Trophoblast cell (in vitro differentiated cells and primary cell): ENCODE data around the gene GPR171.

Experiments
- DNase-seq, 2 donors: peaks; one replicate each; pipeline ENCODE4 v3.0.0-alpha.2; 2016
- H2AFZ ChIP-seq: 2 replicates; pipeline ENCODE4 v1.6.1; 2013; ENCODE audit warnings: low read length, moderate library complexity, mild to moderate bottlenecking; ENCODE audit not compliant: insufficient read depth, poor library complexity
- H2AK5ac ChIP-seq: 2 replicates; pipeline ENCODE4 v1.6.1; 2013; ENCODE audit warnings: mild to moderate bottlenecking, low read length
- H2BK120ac ChIP-seq: 2 replicates; pipeline ENCODE4 v1.6.1; 2013; ENCODE audit warnings: low read length, mild to moderate bottlenecking, moderate library complexity; ENCODE audit not compliant: insufficient read depth, poor library complexity
- H2BK12ac ChIP-seq: 2 replicates; pipeline ENCODE4 v1.6.1; 2013; ENCODE audit warnings: mild to moderate bottlenecking, low read length, moderate library complexity
- H2BK5ac ChIP-seq: 2 replicates; pipeline ENCODE4 v1.6.1; 2013; ENCODE audit warnings: low read length, low read depth, moderate library complexity, mild to moderate bottlenecking; ENCODE audit not compliant: poor library complexity
- H3K14ac ChIP-seq: 2 replicates; pipeline ENCODE4 v1.6.1; 2013; ENCODE audit warnings: mild to moderate bottlenecking, low read length
- H3K18ac ChIP-seq: 2 replicates; pipeline ENCODE4 v1.6.1; 2013; ENCODE audit warnings: mild to moderate bottlenecking, low read length
- H3K23ac ChIP-seq: 2 replicates; pipeline ENCODE4 v1.6.1; 2013; ENCODE audit warnings: low read length
- H3K27ac ChIP-seq: 2 replicates; pipeline ENCODE4 v1.5.1; 2013; ENCODE audit warnings: low read depth, mild to moderate bottlenecking, inconsistent platforms, low read length, moderate library complexity
- H3K27me3 ChIP-seq: 2 replicates; pipeline ENCODE4 v1.6.1; 2013; ENCODE audit warnings: inconsistent platforms, mild to moderate bottlenecking, low read length, moderate library complexity; ENCODE audit not compliant: insufficient read depth
- H3K36me3 ChIP-seq, 2 experiments: 1 replicate in 1 of 2; 2 replicates in 1 of 2; pipeline ENCODE4 v1.6.1; 2013; ENCODE audit warnings: low read length in 2 of 2, mild to moderate bottlenecking in 2 of 2, moderate library complexity in 1 of 2; ENCODE audit not compliant: insufficient read depth in 2 of 2, control insufficient read depth in 1 of 2
- H3K4ac ChIP-seq: 2 replicates; pipeline ENCODE4 v1.6.1; 2013; ENCODE audit warnings: low read depth, mild to moderate bottlenecking, low read length, moderate library complexity
- H3K4me1 ChIP-seq, 2 experiments: 1 replicate in 1 of 2; 2 replicates in 1 of 2; pipeline ENCODE4 v1.6.1; 2013; ENCODE audit warnings: low read length in 2 of 2, mild to moderate bottlenecking in 2 of 2, moderate library complexity in 1 of 2; ENCODE audit not compliant: insufficient read depth in 2 of 2, control insufficient read depth in 1 of 2
- H3K4me2 ChIP-seq: 2 replicates; pipeline ENCODE4 v1.6.1; 2013; ENCODE audit warnings: inconsistent platforms, mild to moderate bottlenecking, low read length, moderate library complexity
- H3K4me3 ChIP-seq: 2 replicates; pipeline ENCODE4 v1.5.1; 2013; ENCODE audit warnings: mild to moderate bottlenecking, low read depth, low read length, inconsistent platforms
- H3K79me1 ChIP-seq: one replicate; pipeline ENCODE4 v1.6.1; 2013; ENCODE audit warnings: low read length
- H3K79me2 ChIP-seq: 2 replicates; pipeline ENCODE4 v1.6.1; 2013; ENCODE audit warnings: low read length, mild to moderate bottlenecking; ENCODE audit not compliant: control insufficient read depth, insufficient read depth, poor library complexity
- H3K9ac ChIP-seq: 2 replicates; pipeline ENCODE4 v1.6.1; 2013; ENCODE audit warnings: mild to moderate bottlenecking, low read length
- H3K9me3 ChIP-seq: 2 replicates; pipeline ENCODE4 v1.6.1; 2013; ENCODE audit warnings: low read depth, mild to moderate bottlenecking, control low read depth, inconsistent platforms, low read length; ENCODE audit not compliant: insufficient read depth
- H4K12ac ChIP-seq: 2 replicates; pipeline ENCODE4 v1.6.1; 2013; ENCODE audit warnings: low read depth, mild to moderate bottlenecking, low read length, moderate library complexity
- H4K8ac ChIP-seq: 2 replicates; pipeline ENCODE4 v1.6.1; 2013; ENCODE audit warnings: low read depth, mild to moderate bottlenecking, low read length, moderate library complexity
- H4K91ac ChIP-seq: one replicate; pipeline ENCODE4 v1.6.1; 2013; ENCODE audit warnings: low read depth, mild to moderate bottlenecking, low read length, moderate library complexity
- WGBS: extraction: QIAGEN DNeasy Blood & Tissue Kit; methylation state at CpG from one replicate; pipeline ENCODE4 v1.1.7; 2013; ENCODE audit warnings: missing lambda C conversion rate; ENCODE audit not compliant: insufficient read length, insufficient coverage; ENCODE audit errors: extremely low coverage; 5-methylcytosine and 5-hydroxymethylcytosine counted together

The GPR171 gene

DNA sequence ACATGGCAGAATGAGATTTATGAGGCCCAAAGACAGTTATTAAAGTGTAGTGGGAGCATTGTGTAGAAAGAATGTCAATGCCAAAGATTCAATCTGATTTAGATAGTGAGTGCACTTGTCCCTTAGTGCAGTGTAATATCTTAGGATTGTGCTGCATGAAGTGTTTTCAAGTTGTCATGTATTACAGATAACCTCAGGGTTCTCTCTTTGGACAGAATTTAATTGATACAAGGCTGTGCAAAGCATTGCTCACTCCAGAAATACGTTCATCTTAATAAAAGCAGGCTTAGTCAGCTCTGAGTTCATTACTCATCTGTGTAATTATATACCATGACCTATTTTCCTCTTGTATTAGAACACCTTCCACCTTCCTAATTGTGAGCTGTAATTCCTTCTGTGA lies 16.0 kb upstream of the GPR171 start:
- Histone ChIP-seq H2BK5ac (no peak overlapping the region), H2BK120ac (no peak overlapping the region), H4K12ac (no peak overlapping the region), H3K4me2 (no peak overlapping the region), H2BK12ac (no peak overlapping the region), H3K4ac (no peak overlapping the region), H3K4me3 (no peak overlapping the region), H3K36me3 (peaks cover 6 to 12% of the 10 kb centered on the region in 2 experiments), H4K91ac (no peak overlapping the region), H4K8ac (no peak overlapping the region), H3K27ac (no peak overlapping the region), H3K27me3 (no peaks in the 10 kb centered on the region), H3K14ac (no peak overlapping the region), H3K9me3 (peaks cover 7% of the 10 kb centered on the region), H2AFZ (no peak overlapping the region), H3K4me1 (peaks cover 4 to 7% of the 10 kb centered on the region in 2 experiments), H3K79me1 (peaks cover 11% of the 10 kb centered on the region), H2AK5ac (no peak overlapping the region), H3K18ac (no peak overlapping the region), H3K9ac (no peak overlapping the region), H3K79me2 (peaks cover 2% of the 10 kb centered on the region), H3K23ac (no peak overlapping the region)
- peak in 1 of 2 donors; percentile 10 for DNase-seq
- no CpG with 5 or more reads among the region's 1 CpG for WGBS

DNA sequence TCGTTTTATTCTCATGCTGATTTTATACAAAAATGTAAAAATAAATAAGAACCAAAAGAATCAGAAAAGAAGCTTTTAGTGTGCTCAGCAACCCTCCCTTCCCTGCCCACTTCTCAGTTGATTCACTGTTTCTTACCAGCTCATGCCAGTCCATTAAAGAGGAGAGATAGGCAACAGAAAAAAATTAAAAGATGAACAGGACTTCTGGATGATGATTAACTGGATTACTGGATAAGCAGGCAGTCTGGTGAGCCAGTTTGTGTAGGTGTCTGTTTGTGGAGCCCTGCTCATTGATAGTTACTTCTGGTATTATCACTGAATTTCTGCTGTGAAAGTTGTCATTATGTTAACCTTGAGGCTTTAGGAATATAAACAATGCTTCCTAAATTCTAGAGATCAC lies 15.1 kb upstream of the GPR171 start:
- H3K4me1 ChIP-seq, result peaks cover 4 to 7% of the 10 kb centered on the region in 2 experiments
- H3K14ac ChIP-seq, result no peak overlapping the region
- no peak overlapping the region for H2BK12ac ChIP-seq
- H2AK5ac ChIP-seq, result no peak overlapping the region
- peaks cover 11% of the 10 kb centered on the region for H3K79me1 ChIP-seq
- no peaks in the 10 kb centered on the region for H3K27me3 ChIP-seq
- peaks cover 6 to 12% of the 10 kb centered on the region in 2 experiments for H3K36me3 ChIP-seq
- no peak overlapping the region for H4K91ac ChIP-seq
- H4K8ac ChIP-seq, result no peak overlapping the region
- no peak overlapping the region for H4K12ac ChIP-seq
- no peak for DNase-seq
- peaks cover 2% of the 10 kb centered on the region for H3K79me2 ChIP-seq
- no peak overlapping the region for H3K4me2 ChIP-seq
- H2BK5ac ChIP-seq, result no peak overlapping the region
- no peak overlapping the region for H3K23ac ChIP-seq
- peaks cover 7% of the 10 kb centered on the region for H3K9me3 ChIP-seq
- peak overlapping the region; percentile 14 for H3K4ac ChIP-seq
- H3K4me3 ChIP-seq, result no peak overlapping the region
- H3K27ac ChIP-seq, result no peak overlapping the region
- no CpG with 5 or more reads among the region's 1 CpG for WGBS
- H3K9ac ChIP-seq, result no peak overlapping the region
- H3K18ac ChIP-seq, result no peak overlapping the region
- H2BK120ac ChIP-seq, result no peak overlapping the region
- no peak overlapping the region for H2AFZ ChIP-seq

DNA sequence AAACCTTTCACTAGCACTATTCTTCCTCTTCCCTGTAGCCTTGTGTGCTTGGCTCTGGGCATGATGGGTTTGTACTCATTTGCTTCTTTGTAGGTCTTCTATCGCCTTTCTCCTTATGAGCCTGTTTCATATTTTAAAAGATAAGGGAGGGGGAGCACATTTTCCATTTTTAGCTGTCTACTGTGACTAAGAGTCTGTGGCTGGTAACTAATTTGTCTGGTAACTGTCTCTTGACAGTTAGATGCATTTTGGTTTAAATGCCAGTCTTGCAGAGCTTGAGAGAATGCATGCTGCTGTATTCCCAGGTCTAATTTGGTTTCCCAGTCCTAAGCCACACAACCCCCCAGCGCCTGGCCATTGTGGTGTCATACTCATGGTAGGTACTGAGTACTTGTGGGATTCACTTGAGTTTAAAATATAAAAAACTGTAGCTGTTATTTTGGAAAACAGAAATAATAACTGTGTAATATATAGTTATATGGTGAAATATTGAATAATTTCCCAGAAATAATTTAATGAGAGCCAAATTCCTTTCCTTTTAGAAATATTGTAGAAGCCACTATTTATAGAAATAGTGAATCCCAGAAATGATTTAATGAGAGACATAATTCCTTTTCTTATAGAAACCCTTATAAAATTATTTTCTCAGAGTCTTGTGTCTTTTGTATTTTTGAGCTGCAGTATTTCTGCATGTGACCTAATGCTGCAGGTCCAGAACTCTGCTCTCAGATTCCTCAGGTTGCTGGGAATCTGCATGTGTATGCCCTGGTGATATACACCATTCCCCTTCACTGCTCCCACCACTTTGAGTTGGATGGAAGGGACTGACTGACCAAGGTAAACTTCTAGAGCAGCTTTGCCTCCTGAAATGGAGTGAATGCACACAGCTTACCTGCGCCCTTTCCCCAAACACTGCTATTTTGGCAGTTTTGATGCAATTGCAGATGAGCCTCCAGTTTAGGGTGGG lies 13.9 kb upstream of the GPR171 start:
- H2BK5ac ChIP-seq, result peak overlapping the region; percentile 83
- peak overlapping the region; percentile 87 for H3K14ac ChIP-seq
- no peak overlapping the region for H3K23ac ChIP-seq
- no peak overlapping the region for H3K9ac ChIP-seq
- H3K4me1 ChIP-seq, result peaks cover 4 to 7% of the 10 kb centered on the region in 2 experiments
- H3K36me3 ChIP-seq, result peaks cover 6 to 12% of the 10 kb centered on the region in 2 experiments
- no peaks in the 10 kb centered on the region for H3K27me3 ChIP-seq
- H3K79me1 ChIP-seq, result peaks cover 11% of the 10 kb centered on the region
- H2BK120ac ChIP-seq, result peak overlapping the region; percentile 97
- peaks cover 7% of the 10 kb centered on the region for H3K9me3 ChIP-seq
- H3K4me2 ChIP-seq, result peak overlapping the region; percentile 44
- H3K4me3 ChIP-seq, result no peak overlapping the region
- no CpG with 5 or more reads among the region's 3 CpGs for WGBS
- no peak for DNase-seq
- H3K79me2 ChIP-seq, result peaks cover 2% of the 10 kb centered on the region
- peak overlapping the region; percentile 49 for H2AK5ac ChIP-seq
- H4K8ac ChIP-seq, result peak overlapping the region; percentile 82
- peak overlapping the region; percentile 81 for H3K27ac ChIP-seq
- peak overlapping the region; percentile 98 for H2BK12ac ChIP-seq
- no peak overlapping the region for H2AFZ ChIP-seq
- H3K18ac ChIP-seq, result peak overlapping the region; percentile 86
- H3K4ac ChIP-seq, result peak overlapping the region; percentile 0
- peak overlapping the region; percentile 92 for H4K91ac ChIP-seq
- H4K12ac ChIP-seq, result peak overlapping the region; percentile 64

DNA sequence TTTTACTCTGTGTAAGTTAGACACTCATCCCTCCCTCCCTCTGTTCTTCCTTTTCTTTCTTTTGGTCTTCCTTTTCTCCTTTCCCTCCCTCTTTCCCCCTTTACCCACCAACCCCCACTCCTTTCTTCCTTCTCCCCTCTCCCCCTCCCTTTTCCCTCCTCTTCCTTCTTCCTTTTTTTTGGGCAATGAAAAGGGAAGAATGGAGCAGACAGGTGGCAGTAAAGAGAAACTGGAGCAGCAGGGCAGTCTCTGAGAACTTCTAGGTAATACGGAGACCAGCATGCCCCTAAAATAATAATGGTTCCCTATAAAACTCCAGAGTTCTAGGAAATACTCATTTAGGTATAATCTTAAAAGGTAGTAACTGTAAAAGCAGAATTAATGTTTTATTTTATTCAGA lies 11.4 kb upstream of the GPR171 start:
- Histone ChIP-seq H3K9ac (no peak overlapping the region), H4K8ac (no peak overlapping the region), H3K23ac (no peak overlapping the region), H2BK12ac (no peak overlapping the region), H3K9me3 (no peaks in the 10 kb centered on the region), H3K27me3 (no peaks in the 10 kb centered on the region), H2AK5ac (no peak overlapping the region), H3K79me1 (peaks cover 13% of the 10 kb centered on the region), H3K18ac (no peak overlapping the region), H4K91ac (no peak overlapping the region), H3K27ac (no peak overlapping the region), H3K14ac (no peak overlapping the region), H2BK5ac (no peak overlapping the region), H2BK120ac (no peak overlapping the region), H3K36me3 (peaks cover 2 to 5% of the 10 kb centered on the region in 2 experiments), H3K4me3 (no peak overlapping the region), H2AFZ (no peak overlapping the region), H3K4me2 (no peak overlapping the region), H3K4ac (no peak overlapping the region), H4K12ac (no peak overlapping the region), H3K4me1 (peaks cover 4 to 7% of the 10 kb centered on the region in 2 experiments), H3K79me2 (peaks cover 2% of the 10 kb centered on the region)
- no peak for DNase-seq
- no CpG with 5 or more reads among the region's 1 CpG for WGBS
